ENCODE measurements around the gene AIF1L. TPM values are rescaled to one million over a fixed set of nuclear protein-coding genes. Genes with fewer than 3 reads are reported as not detected.

AIF1L gene
- total RNA-seq, 1 experiment from 2014 or later: 103 TPM

DNA sequence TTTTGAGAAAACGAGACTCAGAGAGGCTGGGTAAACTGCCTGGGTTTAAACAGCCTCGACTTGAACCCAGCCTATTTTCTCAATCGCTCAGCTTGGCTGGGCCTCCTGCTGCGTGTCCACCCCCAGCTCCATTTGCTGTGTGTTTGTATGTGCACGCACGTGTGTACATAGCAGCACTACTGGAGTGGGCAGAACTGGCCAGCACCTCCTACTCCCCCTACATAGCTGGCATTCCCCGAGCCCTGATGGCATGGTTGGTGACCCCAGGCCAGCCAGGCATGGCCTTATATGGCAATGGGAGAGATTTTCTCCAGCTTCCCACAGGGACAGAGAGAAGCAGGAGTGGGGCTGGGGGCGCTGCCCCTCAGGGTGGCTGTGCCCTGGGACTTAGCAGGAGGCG is 4.1 kb downstream of the AIF1L start (continued):
- TF ChIP-seq, protein P1, sequence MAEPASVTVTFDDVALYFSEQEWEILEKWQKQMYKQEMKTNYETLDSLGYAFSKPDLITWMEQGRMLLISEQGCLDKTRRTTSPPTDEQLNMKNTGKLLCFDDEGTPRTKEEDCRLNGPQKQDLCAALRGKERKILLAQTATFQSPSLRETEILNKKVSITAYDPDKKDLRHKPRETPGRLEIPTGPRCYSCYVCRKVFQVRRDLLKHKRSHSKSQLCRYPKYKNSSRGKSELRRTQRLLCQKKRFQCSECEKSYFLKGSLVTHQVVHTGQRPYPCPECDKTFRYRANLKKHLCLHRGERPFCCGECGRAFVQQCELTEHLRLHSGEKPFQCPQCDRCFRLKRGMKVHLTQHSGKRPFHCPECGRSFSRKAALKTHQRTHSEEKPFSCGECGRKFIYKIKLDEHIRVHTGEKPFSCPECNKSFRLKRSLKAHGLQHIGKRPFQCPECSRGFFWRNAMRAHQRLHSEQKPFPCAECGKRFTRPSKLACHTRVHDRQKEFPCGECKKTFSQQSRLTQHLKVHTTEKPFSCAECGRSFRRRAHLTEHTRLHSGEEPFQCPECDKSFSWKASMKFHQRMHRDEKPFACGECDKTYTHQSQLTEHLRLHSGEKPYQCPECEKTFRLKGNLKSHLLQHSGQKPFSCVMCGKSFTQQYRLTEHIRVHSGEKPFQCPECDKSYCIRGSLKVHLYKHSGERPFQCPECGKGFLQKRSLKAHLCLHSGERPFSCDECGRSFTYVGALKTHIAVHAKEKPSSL (CRISPR knock-in tag; conservative IDR thresholded peaks at IDR 0.05): no peak

DNA sequence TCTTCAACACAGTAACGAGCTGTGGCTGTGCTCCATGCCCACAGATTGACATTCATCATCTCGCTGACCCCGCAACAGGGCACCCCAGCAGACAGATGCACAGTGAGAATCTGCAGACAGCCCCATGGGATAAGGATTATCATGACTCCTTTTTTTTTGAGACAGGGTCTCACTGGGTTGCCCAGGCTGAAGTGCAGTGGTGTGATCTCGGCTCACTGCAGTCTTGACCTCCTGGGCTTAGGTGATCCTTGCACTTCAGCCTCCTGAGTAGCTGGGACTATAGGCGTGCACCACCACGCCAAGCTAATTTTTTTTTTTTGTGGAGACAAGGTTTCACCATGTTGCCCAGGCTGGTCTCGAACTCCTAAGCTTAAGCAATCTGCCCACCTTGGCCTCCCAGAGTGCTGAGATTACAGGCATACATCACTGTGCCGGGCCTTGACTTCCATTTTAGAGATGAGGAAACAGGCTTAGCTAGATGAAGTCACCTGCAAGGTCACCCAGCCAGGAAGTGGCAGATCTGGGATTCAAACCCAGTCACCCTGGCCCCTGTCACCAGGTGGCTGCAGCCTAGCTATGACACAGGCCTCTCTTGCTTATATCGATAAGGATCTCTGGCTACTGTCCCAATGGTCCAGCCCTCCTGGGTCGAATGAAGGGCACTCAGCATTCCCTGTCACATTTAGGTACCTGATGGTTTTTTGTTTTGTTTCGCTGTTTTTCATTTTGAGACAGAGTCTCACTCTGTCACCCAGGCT is 5.1 kb downstream of the AIF1L start:
- DNase-seq (ENCODE audit: low spot score): no peak
- ChIA-PET POLR2A (interaction anchor here (0.6 kb wide), 1 partner anchor 348 kb away, joined by 5 read pairs; no protein-coding TSS in a partner anchor), CTCF (interaction anchor here (1.3 to 2.4 kb wide), 2 partner anchors 10 to 249 kb away, joined by 3 to 9 read pairs; no protein-coding TSS in a partner anchor)
- H3K36me3 Mint-ChIP-seq: peaks cover 7% of the 10 kb centered on the region
- no peaks in the 10 kb centered on the region; the same call in 1 of the 2 replicates for H3K27me3 Mint-ChIP-seq (ENCODE audit: low read depth)
- no peak overlapping the region for H3K4me3 Mint-ChIP-seq
- peak overlapping the region; percentile 86 for H3K27ac Mint-ChIP-seq
- H3K9me3 Mint-ChIP-seq: no peaks in the 10 kb centered on the region
- no peak for ATAC-seq
- H3K4me1 Mint-ChIP-seq: peaks cover 66% of the 10 kb centered on the region
- TF ChIP-seq, protein P2, sequence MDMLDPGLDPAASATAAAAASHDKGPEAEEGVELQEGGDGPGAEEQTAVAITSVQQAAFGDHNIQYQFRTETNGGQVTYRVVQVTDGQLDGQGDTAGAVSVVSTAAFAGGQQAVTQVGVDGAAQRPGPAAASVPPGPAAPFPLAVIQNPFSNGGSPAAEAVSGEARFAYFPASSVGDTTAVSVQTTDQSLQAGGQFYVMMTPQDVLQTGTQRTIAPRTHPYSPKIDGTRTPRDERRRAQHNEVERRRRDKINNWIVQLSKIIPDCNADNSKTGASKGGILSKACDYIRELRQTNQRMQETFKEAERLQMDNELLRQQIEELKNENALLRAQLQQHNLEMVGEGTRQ (CRISPR knock-in tag; IDR thresholded peaks at IDR 0.05): no peak
- peak; percentile 72; the same call in 1 of the 2 replicates for TF ChIP-seq ZNF121 (CRISPR knock-in tag; IDR thresholded peaks at IDR 0.05)

DNA sequence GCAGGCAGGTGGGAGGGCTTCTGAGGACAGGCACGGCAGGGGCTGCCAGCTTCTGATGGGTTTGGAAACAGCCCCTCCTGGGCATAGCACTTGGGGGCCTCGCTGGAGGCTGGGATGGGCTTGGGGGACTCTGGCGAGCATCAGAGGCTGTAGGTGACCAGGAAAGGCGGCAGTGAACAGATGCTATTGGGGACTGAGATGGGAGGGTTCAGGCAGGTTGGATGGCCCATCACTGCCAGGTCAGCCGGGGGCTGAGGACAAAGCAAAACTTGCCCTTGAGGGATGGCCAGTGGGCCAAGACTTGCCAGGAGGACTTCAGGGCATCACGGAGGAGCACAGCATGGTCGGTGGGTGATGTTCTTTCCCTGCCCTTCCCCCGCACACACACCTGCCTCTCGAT is 6.7 kb downstream of the AIF1L start:
- Mint-ChIP-seq H3K4me1 (peaks cover 58% of the 10 kb centered on the region), H3K27me3 (ENCODE audit: low read depth) (no peaks in the 10 kb centered on the region; the same call in 1 of the 2 replicates), H3K9me3 (no peaks in the 10 kb centered on the region), H3K27ac (peak overlapping the region; percentile 90), H3K36me3 (peaks cover 13% of the 10 kb centered on the region), H3K4me3 (peak overlapping the region; percentile 14; the same call in 1 of the 2 replicates)
- DNase-seq (ENCODE audit: low spot score) (no peak), ATAC-seq (no peak)
- ChIA-PET CTCF (interaction anchor here (0.7 kb wide), 1 partner anchor 234 kb away, joined by 4 read pairs; no protein-coding TSS in a partner anchor), POLR2A (no interaction called here)
- TF ChIP-seq ZNF138 (CRISPR knock-in tag; conservative IDR thresholded peaks at IDR 0.05): no peak
- no peak for TF ChIP-seq GTF2I (CRISPR knock-in tag; conservative IDR thresholded peaks at IDR 0.05)

DNA sequence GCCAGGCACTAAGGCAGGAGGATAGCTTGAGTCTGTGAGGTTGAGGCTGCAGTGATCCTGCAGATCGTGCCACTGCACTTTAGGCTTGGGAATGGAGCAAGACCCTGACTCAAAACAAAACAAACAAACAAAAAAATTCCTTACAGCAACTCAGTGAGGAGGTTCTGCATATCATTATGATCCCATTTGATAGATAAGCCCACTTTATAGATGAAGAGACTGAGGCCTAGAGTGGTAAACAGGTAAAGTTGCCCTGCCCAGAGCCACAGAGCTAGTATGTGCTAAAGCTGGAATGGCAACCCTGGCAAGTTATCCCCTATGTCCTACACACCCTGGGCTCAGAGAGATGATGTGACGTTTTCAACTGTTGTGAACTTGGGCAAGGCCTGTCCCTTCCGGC is 7.2 kb downstream of the AIF1L start:
- POLR2A ChIA-PET: no interaction called here
- no peak overlapping the region for H3K4me3 Mint-ChIP-seq
- TF ChIP-seq, protein P3, sequence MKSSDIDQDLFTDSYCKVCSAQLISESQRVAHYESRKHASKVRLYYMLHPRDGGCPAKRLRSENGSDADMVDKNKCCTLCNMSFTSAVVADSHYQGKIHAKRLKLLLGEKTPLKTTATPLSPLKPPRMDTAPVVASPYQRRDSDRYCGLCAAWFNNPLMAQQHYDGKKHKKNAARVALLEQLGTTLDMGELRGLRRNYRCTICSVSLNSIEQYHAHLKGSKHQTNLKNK (CRISPR knock-in tag; IDR thresholded peaks at IDR 0.05): no peak
- TF ChIP-seq, protein P4, sequence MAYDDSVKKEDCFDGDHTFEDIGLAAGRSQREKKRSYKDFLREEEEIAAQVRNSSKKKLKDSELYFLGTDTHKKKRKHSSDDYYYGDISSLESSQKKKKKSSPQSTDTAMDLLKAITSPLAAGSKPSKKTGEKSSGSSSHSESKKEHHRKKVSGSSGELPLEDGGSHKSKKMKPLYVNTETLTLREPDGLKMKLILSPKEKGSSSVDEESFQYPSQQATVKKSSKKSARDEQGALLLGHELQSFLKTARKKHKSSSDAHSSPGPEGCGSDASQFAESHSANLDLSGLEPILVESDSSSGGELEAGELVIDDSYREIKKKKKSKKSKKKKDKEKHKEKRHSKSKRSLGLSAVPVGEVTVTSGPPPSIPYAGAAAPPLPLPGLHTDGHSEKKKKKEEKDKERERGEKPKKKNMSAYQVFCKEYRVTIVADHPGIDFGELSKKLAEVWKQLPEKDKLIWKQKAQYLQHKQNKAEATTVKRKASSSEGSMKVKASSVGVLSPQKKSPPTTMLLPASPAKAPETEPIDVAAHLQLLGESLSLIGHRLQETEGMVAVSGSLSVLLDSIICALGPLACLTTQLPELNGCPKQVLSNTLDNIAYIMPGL (CRISPR knock-in tag; IDR thresholded peaks at IDR 0.05): no peak
- TF ChIP-seq, protein P2 (CRISPR knock-in tag; IDR thresholded peaks at IDR 0.05): no peak
- TF ChIP-seq, protein P1 (CRISPR knock-in tag; conservative IDR thresholded peaks at IDR 0.05): no peak
- TF ChIP-seq KAT7 (CRISPR knock-in tag; IDR thresholded peaks at IDR 0.05; ENCODE audit: borderline replicate concordance): no peak
- TF ChIP-seq, protein P5, sequence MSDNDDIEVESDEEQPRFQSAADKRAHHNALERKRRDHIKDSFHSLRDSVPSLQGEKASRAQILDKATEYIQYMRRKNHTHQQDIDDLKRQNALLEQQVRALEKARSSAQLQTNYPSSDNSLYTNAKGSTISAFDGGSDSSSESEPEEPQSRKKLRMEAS (CRISPR knock-in tag; IDR thresholded peaks at IDR 0.05): no peak
- TF ChIP-seq, protein P6, sequence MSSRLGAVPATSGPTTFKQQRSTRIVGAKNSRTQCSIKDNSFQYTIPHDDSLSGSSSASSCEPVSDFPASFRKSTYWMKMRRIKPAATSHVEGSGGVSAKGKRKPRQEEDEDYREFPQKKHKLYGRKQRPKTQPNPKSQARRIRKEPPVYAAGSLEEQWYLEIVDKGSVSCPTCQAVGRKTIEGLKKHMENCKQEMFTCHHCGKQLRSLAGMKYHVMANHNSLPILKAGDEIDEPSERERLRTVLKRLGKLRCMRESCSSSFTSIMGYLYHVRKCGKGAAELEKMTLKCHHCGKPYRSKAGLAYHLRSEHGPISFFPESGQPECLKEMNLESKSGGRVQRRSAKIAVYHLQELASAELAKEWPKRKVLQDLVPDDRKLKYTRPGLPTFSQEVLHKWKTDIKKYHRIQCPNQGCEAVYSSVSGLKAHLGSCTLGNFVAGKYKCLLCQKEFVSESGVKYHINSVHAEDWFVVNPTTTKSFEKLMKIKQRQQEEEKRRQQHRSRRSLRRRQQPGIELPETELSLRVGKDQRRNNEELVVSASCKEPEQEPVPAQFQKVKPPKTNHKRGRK (CRISPR knock-in tag; IDR thresholded peaks at IDR 0.05; ENCODE audit: borderline replicate concordance): no peak
- TF ChIP-seq CREB1 (CRISPR knock-in tag; IDR thresholded peaks at IDR 0.05): no peak
- no peak for TF ChIP-seq NR2C2 (CRISPR knock-in tag; IDR thresholded peaks at IDR 0.05)
- TF ChIP-seq TP53 (CRISPR knock-in tag; IDR thresholded peaks at IDR 0.05): no peak
- TF ChIP-seq SP1 (CRISPR knock-in tag; conservative IDR thresholded peaks at IDR 0.05): no peak

More for the DNA sequence above, 7.2 kb downstream of the AIF1L start:
- Mint-ChIP-seq H3K4me1 (peaks cover 54% of the 10 kb centered on the region), H3K9me3 (no peaks in the 10 kb centered on the region), H3K27ac (peak overlapping the region; percentile 90), H3K27me3 (ENCODE audit: low read depth) (no peaks in the 10 kb centered on the region; the same call in 1 of the 2 replicates), H3K36me3 (peaks cover 15% of the 10 kb centered on the region)
- CTCF ChIA-PET: interaction anchor here (0.8 to 0.9 kb wide), 2 partner anchors 25 to 57 kb away, joined by 3 to 6 read pairs; no protein-coding TSS in a partner anchor
- DNase-seq (ENCODE audit: low spot score) (no peak), ATAC-seq (no peak)
